GM12875 (cell line): ENCODE measurements around the gene FOXK1.
"Not testable (repeated sequence)": the region's sequence is repeated elsewhere in the genome, so short reads cannot be mapped to it uniquely, and the experiment has no call there.

Experiments used
- H3K4me3 ChIP-seq: one replicate; pipeline ENCODE4 v1.5.1; 2011; ENCODE audit warnings: low read depth, low read length, control low read depth
- CTCF ChIP-seq: IDR thresholded peaks from 2 replicates; pipeline ENCODE4 v1.5.1; 2011; ENCODE audit warnings: low read depth, mild to moderate bottlenecking, control low read depth, inconsistent platforms, low read length, moderate library complexity, borderline replicate concordance; ENCODE audit not compliant: insufficient read depth

FOXK1 gene

GRCh38 chr7:4790516-4790991 lies 108.5 kb downstream of the FOXK1 start:
- H3K4me3 ChIP-seq, result no peak overlapping the region
- no peak for TF ChIP-seq CTCF

GRCh38 chr7:4791101-4791737 lies 109.1 kb downstream of the FOXK1 start:
- TF ChIP-seq CTCF, result no peak
- H3K4me3 ChIP-seq, result no peak overlapping the region

- no peak overlapping the region for H3K4me3 ChIP-seq
- TF ChIP-seq CTCF, result peak; percentile 52; the same call in 1 of the 2 replicates
Observed at GRCh38 chr7:4791738-4792536, 109.8 kb downstream of the FOXK1 start.

GRCh38 chr7:4792537-4793126 lies 110.5 kb downstream of the FOXK1 start:
- H3K4me3 ChIP-seq, result no peak overlapping the region

GRCh38 chr7:4793385-4793993 lies 111.4 kb downstream of the FOXK1 start:
- not testable (repeated sequence) for H3K4me3 ChIP-seq

More at GRCh38 chr7:4792537-4793126, 110.5 kb downstream of the FOXK1 start:
- no peak for TF ChIP-seq CTCF

- not testable (repeated sequence) for H3K4me3 ChIP-seq
Observed at GRCh38 chr7:4794171-4794570, 112.1 kb downstream of the FOXK1 start.

- H3K4me3 ChIP-seq, result no peak overlapping the region
- no peak for TF ChIP-seq CTCF
Observed at GRCh38 chr7:4794591-4795350, 112.7 kb downstream of the FOXK1 start.
